Activated naive CD8-positive, alpha-beta T cell treated with anti-CD3 and anti-CD28 coated beads, Interleukin-2, amount 50 U/mL, for 24 hours (primary cell): ENCODE measurements around the gene FER.
"Not testable (repeated sequence)": the region's sequence is repeated elsewhere in the genome, so short reads cannot be mapped to it uniquely, and the experiment has no call there.

ENCODE experiments used
- ATAC-seq: fragments of 150-1000 bp; cut with Tn5 transposase; one replicate; pipeline ENCODE4 v1.10.0; 2021
- DNase-seq: peaks from one replicate; pipeline ENCODE4 v3.0.0; 2021
- H3K27ac Mint-ChIP-seq: one replicate; pipeline ENCODE4 v1.8.0; 2021; ENCODE audit warnings: mild to moderate bottlenecking, mixed read lengths
- H3K27me3 Mint-ChIP-seq: one replicate; pipeline ENCODE4 v1.8.0; 2021; ENCODE audit warnings: mixed read lengths
- H3K36me3 Mint-ChIP-seq: one replicate; pipeline ENCODE4 v1.8.0; 2021; ENCODE audit warnings: low read depth, mixed read lengths
- H3K4me1 Mint-ChIP-seq: one replicate; pipeline ENCODE4 v1.8.0; 2021; ENCODE audit warnings: mixed read lengths
- H3K4me3 Mint-ChIP-seq: one replicate; pipeline ENCODE4 v1.8.0; 2021; ENCODE audit warnings: mild to moderate bottlenecking, moderate library complexity, mixed read lengths
- H3K9me3 Mint-ChIP-seq: one replicate; pipeline ENCODE4 v1.8.0; 2021; ENCODE audit warnings: mixed read lengths

The FER gene

GRCh38 chr5:108957333-108957732 is 209.6 kb downstream of the FER start:
- H3K4me1 Mint-ChIP-seq, result no peaks in the 10 kb centered on the region
- H3K36me3 Mint-ChIP-seq, result no peaks in the 10 kb centered on the region
- DNase-seq (no peak), ATAC-seq (no peak)
- no peaks in the 10 kb centered on the region for H3K27me3 Mint-ChIP-seq
- no peak overlapping the region for H3K27ac Mint-ChIP-seq
- H3K4me3 Mint-ChIP-seq, result no peak overlapping the region
- no peaks in the 10 kb centered on the region for H3K9me3 Mint-ChIP-seq

DNA sequence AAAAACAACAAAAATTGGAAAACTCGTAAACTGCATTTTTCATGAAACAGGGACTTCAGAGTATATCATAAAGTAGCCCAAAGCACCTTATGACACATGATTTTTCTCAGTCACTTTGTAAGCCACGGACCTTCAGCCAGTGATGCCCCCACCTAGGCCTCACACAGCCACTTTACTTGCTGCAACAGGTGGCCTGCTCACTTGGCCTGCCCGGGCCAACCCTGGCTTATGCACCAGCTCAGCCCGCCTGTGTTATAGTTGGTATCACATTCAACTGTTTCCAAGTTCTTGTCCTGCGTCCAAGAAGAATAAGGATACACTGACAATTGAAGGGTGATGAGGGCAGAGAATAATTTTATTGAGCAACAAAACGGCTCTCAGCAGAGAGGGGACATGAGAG is 219.2 kb downstream of the FER start:
- H3K4me3 Mint-ChIP-seq, result no peak overlapping the region
- ATAC-seq, result no peak
- H3K27ac Mint-ChIP-seq, result no peak overlapping the region
- H3K4me1 Mint-ChIP-seq, result no peaks in the 10 kb centered on the region
- H3K9me3 Mint-ChIP-seq, result peaks cover 4% of the 10 kb centered on the region
- no peaks in the 10 kb centered on the region for H3K27me3 Mint-ChIP-seq
- peaks cover 6% of the 10 kb centered on the region for H3K36me3 Mint-ChIP-seq
- no peak for DNase-seq

GRCh38 chr5:108974594-108974993 is 226.9 kb downstream of the FER start:
- Mint-ChIP-seq H3K27ac (no peak overlapping the region), H3K9me3 (no peaks in the 10 kb centered on the region), H3K36me3 (peaks cover 1% of the 10 kb centered on the region), H3K4me1 (no peaks in the 10 kb centered on the region), H3K4me3 (no peak overlapping the region), H3K27me3 (no peaks in the 10 kb centered on the region)
- no peak for DNase-seq
- no peak for ATAC-seq

- Mint-ChIP-seq H3K4me3 (no peak overlapping the region), H3K9me3 (no peaks in the 10 kb centered on the region), H3K4me1 (no peaks in the 10 kb centered on the region), H3K36me3 (peaks cover 1% of the 10 kb centered on the region), H3K27me3 (no peaks in the 10 kb centered on the region), H3K27ac (no peak overlapping the region)
- ATAC-seq (no peak), DNase-seq (no peak)
These were observed 228.0 kb downstream of the FER start for GRCh38 chr5:108975697-108976096.

DNA sequence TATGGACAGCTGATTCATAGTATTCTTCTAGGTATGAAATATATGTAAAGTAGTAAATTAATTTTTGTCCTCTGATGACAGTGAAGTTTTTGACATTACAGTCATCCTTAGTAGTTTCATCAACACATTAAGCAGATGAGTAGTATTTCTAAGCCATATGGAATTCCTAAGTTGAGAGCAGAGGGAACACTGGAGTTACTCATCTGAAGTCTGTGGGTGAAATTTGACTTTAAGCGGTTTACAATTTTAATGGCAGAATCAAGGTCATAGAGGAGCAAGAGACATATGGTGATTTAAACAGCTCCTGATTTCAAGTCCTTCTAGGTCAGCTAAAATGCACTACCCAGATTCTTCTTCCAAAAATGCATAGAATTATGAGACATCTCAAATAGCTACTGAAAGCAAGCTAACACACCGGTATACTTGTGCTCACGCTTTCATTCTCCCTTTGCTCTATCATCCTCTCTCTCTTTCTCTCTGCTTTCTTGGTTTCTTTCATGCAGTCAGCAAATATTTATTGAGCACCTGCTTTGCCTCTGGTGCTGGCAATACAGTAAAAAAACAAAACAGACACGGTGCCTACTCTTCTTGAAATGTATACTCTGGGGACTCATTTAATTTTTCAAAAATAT is 235.9 kb downstream of the FER start:
- Mint-ChIP-seq H3K9me3 (peaks cover 6% of the 10 kb centered on the region), H3K4me1 (no peaks in the 10 kb centered on the region), H3K27me3 (no peaks in the 10 kb centered on the region), H3K4me3 (no peak overlapping the region), H3K36me3 (peaks cover 16% of the 10 kb centered on the region), H3K27ac (no peak overlapping the region)
- DNase-seq (no peak), ATAC-seq (no peak)

GRCh38 chr5:108989761-108990392 is 242.2 kb downstream of the FER start:
- ATAC-seq, result no peak
- no peak overlapping the region for H3K4me3 Mint-ChIP-seq
- H3K4me1 Mint-ChIP-seq, result no peaks in the 10 kb centered on the region
- no peak overlapping the region for H3K27ac Mint-ChIP-seq
- H3K27me3 Mint-ChIP-seq, result no peaks in the 10 kb centered on the region
- H3K9me3 Mint-ChIP-seq, result peaks cover 19% of the 10 kb centered on the region
- DNase-seq, result no peak
- H3K36me3 Mint-ChIP-seq, result peaks cover 28% of the 10 kb centered on the region

DNA sequence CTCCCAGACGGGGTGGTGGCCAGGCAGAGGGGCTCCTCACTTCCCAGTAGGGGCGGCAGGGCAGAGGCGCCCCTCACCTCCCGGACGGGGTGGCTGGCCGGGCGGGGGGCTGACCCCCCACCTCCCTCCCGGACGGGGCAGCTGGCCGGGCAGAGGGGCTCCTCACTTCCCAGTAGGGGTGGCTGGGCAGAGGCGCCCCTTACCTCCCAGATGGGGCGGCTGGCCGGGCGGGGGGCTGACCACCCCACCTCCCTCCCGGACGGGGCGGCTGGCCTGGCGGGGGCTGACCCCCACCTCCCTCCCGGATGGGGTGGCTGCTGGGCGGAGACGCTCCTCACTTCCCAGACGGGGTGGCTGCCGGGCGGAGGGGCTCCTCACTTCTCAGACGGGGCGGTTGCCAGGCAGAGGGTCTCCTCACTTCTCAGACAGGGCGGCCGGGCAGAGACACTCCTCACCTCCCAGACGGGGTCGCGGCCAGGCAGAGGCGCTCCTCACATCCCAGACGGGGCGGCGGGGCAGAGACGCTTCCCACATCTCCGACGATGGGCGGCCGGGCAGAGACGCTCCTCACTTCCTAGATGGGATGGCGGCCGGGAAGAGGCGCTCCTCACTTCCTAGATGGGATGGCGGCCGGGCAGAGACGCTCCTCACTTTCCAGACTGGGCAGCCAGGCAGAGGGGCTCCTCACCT is 244.8 kb downstream of the FER start:
- DNase-seq, ATAC-seq, H3K27ac Mint-ChIP-seq, H3K27me3 Mint-ChIP-seq, H3K4me3 Mint-ChIP-seq, H3K4me1 Mint-ChIP-seq: not testable (repeated sequence)
- Mint-ChIP-seq H3K9me3 (peaks cover 14% of the 10 kb centered on the region), H3K36me3 (peaks cover 26% of the 10 kb centered on the region)

GRCh38 chr5:108993440-108993839 is 245.7 kb downstream of the FER start:
- not testable (repeated sequence) for H3K27me3 Mint-ChIP-seq, H3K4me1 Mint-ChIP-seq, DNase-seq, H3K27ac Mint-ChIP-seq, ATAC-seq, H3K4me3 Mint-ChIP-seq
- peaks cover 14% of the 10 kb centered on the region for H3K9me3 Mint-ChIP-seq
- H3K36me3 Mint-ChIP-seq, result peaks cover 20% of the 10 kb centered on the region

DNA sequence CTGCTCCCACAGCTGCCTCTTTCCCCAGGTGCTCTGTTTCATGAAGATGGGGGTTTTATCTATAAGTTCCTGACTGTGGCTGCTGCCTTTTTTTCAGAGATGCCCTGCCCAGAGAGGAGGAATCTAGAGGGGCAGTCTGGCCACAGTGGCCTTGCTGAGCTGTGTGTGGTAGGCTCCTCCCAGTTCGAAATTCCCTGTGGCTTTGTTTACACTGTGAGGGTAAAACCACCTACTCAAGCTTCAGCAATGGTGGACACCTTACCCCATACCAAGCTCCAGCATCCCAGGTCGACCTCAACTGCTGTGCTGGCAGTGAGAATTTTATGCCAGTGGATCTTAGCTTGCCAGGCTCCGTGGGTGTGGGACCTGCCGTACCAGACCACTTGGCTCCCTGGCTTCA is 250.0 kb downstream of the FER start:
- peaks cover 20% of the 10 kb centered on the region for H3K36me3 Mint-ChIP-seq
- H3K4me3 Mint-ChIP-seq, result no peak overlapping the region
- DNase-seq, result no peak
- H3K4me1 Mint-ChIP-seq, result no peaks in the 10 kb centered on the region
- H3K27me3 Mint-ChIP-seq, result no peaks in the 10 kb centered on the region
- peaks cover 17% of the 10 kb centered on the region for H3K9me3 Mint-ChIP-seq
- ATAC-seq, result no peak
- H3K27ac Mint-ChIP-seq, result no peak overlapping the region

DNA sequence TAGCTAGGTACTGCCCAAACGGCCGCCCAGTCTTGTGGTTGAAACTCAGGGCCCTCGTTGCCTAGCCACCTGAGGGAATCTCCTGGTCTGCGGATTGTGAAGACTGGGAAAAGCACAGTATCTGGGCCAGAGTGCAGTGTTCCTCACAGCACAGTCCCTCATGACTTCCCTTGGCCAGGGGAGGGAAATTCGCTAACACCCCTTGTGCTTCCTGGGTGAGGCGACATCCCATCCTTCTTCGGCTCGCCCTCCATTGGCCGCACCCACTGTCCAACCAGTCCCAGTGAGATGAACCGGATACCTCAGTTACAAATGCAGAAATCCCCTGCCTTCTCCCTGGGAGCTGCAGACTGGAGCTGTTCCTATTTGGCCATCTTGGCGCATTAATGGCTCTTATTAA is 250.5 kb downstream of the FER start:
- no peak for ATAC-seq
- Mint-ChIP-seq H3K9me3 (peaks cover 17% of the 10 kb centered on the region), H3K27me3 (no peaks in the 10 kb centered on the region), H3K4me1 (no peaks in the 10 kb centered on the region), H3K36me3 (peaks cover 20% of the 10 kb centered on the region), H3K27ac (no peak overlapping the region), H3K4me3 (no peak overlapping the region)
- DNase-seq, result no peak

GRCh38 chr5:109003928-109004327 is 256.2 kb downstream of the FER start:
- Mint-ChIP-seq H3K27me3 (no peaks in the 10 kb centered on the region), H3K4me3 (no peak overlapping the region), H3K9me3 (peaks cover 2% of the 10 kb centered on the region), H3K27ac (no peak overlapping the region), H3K4me1 (no peaks in the 10 kb centered on the region), H3K36me3 (no peaks in the 10 kb centered on the region)
- ATAC-seq, result no peak
- DNase-seq, result no peak

GRCh38 chr5:109005297-109006009 is 257.8 kb downstream of the FER start:
- Mint-ChIP-seq H3K27ac (no peak overlapping the region), H3K4me1 (no peaks in the 10 kb centered on the region), H3K9me3 (no peaks in the 10 kb centered on the region), H3K4me3 (no peak overlapping the region), H3K36me3 (no peaks in the 10 kb centered on the region), H3K27me3 (no peaks in the 10 kb centered on the region)
- ATAC-seq (no peak), DNase-seq (no peak)

DNA sequence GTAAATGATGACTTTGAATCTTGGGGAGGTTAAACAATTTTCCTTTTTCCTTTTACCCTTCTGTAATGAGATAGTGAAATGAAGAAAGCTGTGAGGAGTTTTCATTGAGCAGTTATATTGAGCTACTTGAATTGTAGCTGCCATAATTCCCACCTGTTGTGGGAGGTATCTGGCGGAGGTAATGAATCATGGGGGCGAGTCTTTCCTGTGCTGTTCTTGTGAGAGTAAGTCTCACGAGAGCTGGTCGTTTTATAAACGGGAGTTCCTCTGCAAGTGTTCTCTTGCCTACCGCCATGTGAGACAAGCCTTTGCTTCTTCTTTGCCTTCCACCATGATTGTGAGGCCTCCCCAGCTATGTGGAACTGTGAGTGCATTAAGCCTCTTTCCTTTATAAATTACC is 258.4 kb downstream of the FER start:
- H3K4me3 Mint-ChIP-seq, result no peak overlapping the region
- H3K27me3 Mint-ChIP-seq, result no peaks in the 10 kb centered on the region
- no peaks in the 10 kb centered on the region for H3K4me1 Mint-ChIP-seq
- no peaks in the 10 kb centered on the region for H3K36me3 Mint-ChIP-seq
- no peak overlapping the region for H3K27ac Mint-ChIP-seq
- H3K9me3 Mint-ChIP-seq, result no peaks in the 10 kb centered on the region
- no peak for ATAC-seq
- no peak for DNase-seq

GRCh38 chr5:109016300-109016699 is 268.6 kb downstream of the FER start:
- no peak for ATAC-seq
- Mint-ChIP-seq H3K27me3 (no peaks in the 10 kb centered on the region), H3K36me3 (peaks cover 3% of the 10 kb centered on the region), H3K27ac (no peak overlapping the region), H3K4me3 (no peak overlapping the region), H3K9me3 (peaks cover 3% of the 10 kb centered on the region), H3K4me1 (no peaks in the 10 kb centered on the region)
- no peak for DNase-seq

- H3K36me3 Mint-ChIP-seq, result peaks cover 6% of the 10 kb centered on the region
- H3K27ac Mint-ChIP-seq, result no peak overlapping the region
- no peaks in the 10 kb centered on the region for H3K4me1 Mint-ChIP-seq
- H3K4me3 Mint-ChIP-seq, result no peak overlapping the region
- ATAC-seq (no peak), DNase-seq (no peak)
- no peaks in the 10 kb centered on the region for H3K27me3 Mint-ChIP-seq
- no peaks in the 10 kb centered on the region for H3K9me3 Mint-ChIP-seq
These were observed 274.4 kb downstream of the FER start for GRCh38 chr5:109022056-109022455.
